ENCODE results near the gene CLCN2.

Gene CLCN2

GRCh38 chr3:184368116-184368515 lies 6.7 kb upstream of the CLCN2 start:
- Histone ChIP-seq H3K4me1 (ENCODE audit: insufficient read depth, low read length) (peaks cover 17% of the 10 kb centered on the region), H3K27me3 (ENCODE audit: insufficient read depth, low read length) (no peaks in the 10 kb centered on the region), H3K9me3 (ENCODE audit: insufficient read depth, low read depth, low read length) (no peaks in the 10 kb centered on the region), H3K9ac (ENCODE audit: low read depth, low read length) (no peak overlapping the region), H3K27ac (ENCODE audit: low read length) (no peak overlapping the region), H3K36me3 (ENCODE audit: insufficient read depth, low read depth, low read length) (peaks cover 47% of the 10 kb centered on the region), H3K4me3 (ENCODE audit: low read length) (no peak overlapping the region)

GRCh38 chr3:184366619-184367289 lies 5.3 kb upstream of the CLCN2 start:
- Histone ChIP-seq H3K9me3 (ENCODE audit: insufficient read depth, low read depth, low read length) (no peaks in the 10 kb centered on the region), H3K4me1 (ENCODE audit: insufficient read depth, low read length) (peaks cover 15% of the 10 kb centered on the region), H3K36me3 (ENCODE audit: insufficient read depth, low read depth, low read length) (peaks cover 47% of the 10 kb centered on the region), H3K27me3 (ENCODE audit: insufficient read depth, low read length) (no peaks in the 10 kb centered on the region), H3K9ac (ENCODE audit: low read depth, low read length) (no peak overlapping the region), H3K4me3 (ENCODE audit: low read length) (no peak overlapping the region), H3K27ac (ENCODE audit: low read length) (no peak overlapping the region)

GRCh38 chr3:184362668-184363546 lies 1.5 kb upstream of the CLCN2 start:
- Histone ChIP-seq H3K36me3 (ENCODE audit: insufficient read depth, low read depth, low read length) (peaks cover 36% of the 10 kb centered on the region), H3K9ac (ENCODE audit: low read depth, low read length) (peak overlapping the region; percentile 96), H3K9me3 (ENCODE audit: insufficient read depth, low read depth, low read length) (no peaks in the 10 kb centered on the region), H3K27me3 (ENCODE audit: insufficient read depth, low read length) (peaks cover 13% of the 10 kb centered on the region), H3K27ac (ENCODE audit: low read length) (peak overlapping the region; percentile 68), H3K4me3 (ENCODE audit: low read length) (peak overlapping the region; percentile 96), H3K4me1 (ENCODE audit: insufficient read depth, low read length) (peaks cover 13% of the 10 kb centered on the region)

- peaks cover 33% of the 10 kb centered on the region for H3K36me3 ChIP-seq (ENCODE audit: insufficient read depth, low read depth, low read length)
- peak overlapping the region; percentile 96 for H3K4me3 ChIP-seq (ENCODE audit: low read length)
- H3K27ac ChIP-seq (ENCODE audit: low read length): no peak overlapping the region
Measured at GRCh38 chr3:184361932-184362667, 695 bp upstream of the CLCN2 start.

GRCh38 chr3:184360929-184361531 lies 375 bp downstream of the CLCN2 start:
- Histone ChIP-seq H3K4me3 (ENCODE audit: low read length) (peak overlapping the region; percentile 96), H3K27me3 (ENCODE audit: insufficient read depth, low read length) (peaks cover 13% of the 10 kb centered on the region), H3K4me1 (ENCODE audit: insufficient read depth, low read length) (peaks cover 13% of the 10 kb centered on the region), H3K9me3 (ENCODE audit: insufficient read depth, low read depth, low read length) (no peaks in the 10 kb centered on the region), H3K27ac (ENCODE audit: low read length) (no peak overlapping the region), H3K36me3 (ENCODE audit: insufficient read depth, low read depth, low read length) (peaks cover 32% of the 10 kb centered on the region), H3K9ac (ENCODE audit: low read depth, low read length) (peak overlapping the region; percentile 51)

More at GRCh38 chr3:184361932-184362667, 695 bp upstream of the CLCN2 start:
- Histone ChIP-seq H3K4me1 (ENCODE audit: insufficient read depth, low read length) (peaks cover 13% of the 10 kb centered on the region), H3K9ac (ENCODE audit: low read depth, low read length) (peak overlapping the region; percentile 96; the same call in 1 of the 2 replicates), H3K27me3 (ENCODE audit: insufficient read depth, low read length) (peaks cover 13% of the 10 kb centered on the region), H3K9me3 (ENCODE audit: insufficient read depth, low read depth, low read length) (no peaks in the 10 kb centered on the region)

GRCh38 chr3:184360070-184360928 lies 1.1 kb downstream of the CLCN2 start:
- peaks cover 13% of the 10 kb centered on the region for H3K4me1 ChIP-seq (ENCODE audit: insufficient read depth, low read length)
- H3K27ac ChIP-seq (ENCODE audit: low read length): no peak overlapping the region
- H3K9ac ChIP-seq (ENCODE audit: low read depth, low read length): peak overlapping the region; percentile 51; the same call in 1 of the 2 replicates
- H3K36me3 ChIP-seq (ENCODE audit: insufficient read depth, low read depth, low read length): peaks cover 35% of the 10 kb centered on the region
- H3K4me3 ChIP-seq (ENCODE audit: low read length): peak overlapping the region; percentile 96
- H3K27me3 ChIP-seq (ENCODE audit: insufficient read depth, low read length): peaks cover 13% of the 10 kb centered on the region
- H3K9me3 ChIP-seq (ENCODE audit: insufficient read depth, low read depth, low read length): no peaks in the 10 kb centered on the region

- H3K9me3 ChIP-seq (ENCODE audit: insufficient read depth, low read depth, low read length): no peaks in the 10 kb centered on the region
- H3K4me3 ChIP-seq (ENCODE audit: low read length): no peak overlapping the region; the same call in 1 of the 2 replicates
- H3K4me1 ChIP-seq (ENCODE audit: insufficient read depth, low read length): peaks cover 13% of the 10 kb centered on the region
- peaks cover 13% of the 10 kb centered on the region for H3K27me3 ChIP-seq (ENCODE audit: insufficient read depth, low read length)
- no peak overlapping the region for H3K27ac ChIP-seq (ENCODE audit: low read length)
- H3K36me3 ChIP-seq (ENCODE audit: insufficient read depth, low read depth, low read length): peaks cover 35% of the 10 kb centered on the region
- H3K9ac ChIP-seq (ENCODE audit: low read depth, low read length): no peak overlapping the region
Measured at GRCh38 chr3:184359610-184360009, 1.8 kb downstream of the CLCN2 start.

- Histone ChIP-seq H3K9me3 (ENCODE audit: insufficient read depth, low read depth, low read length) (no peaks in the 10 kb centered on the region), H3K27ac (ENCODE audit: low read length) (no peak overlapping the region), H3K27me3 (ENCODE audit: insufficient read depth, low read length) (peaks cover 13% of the 10 kb centered on the region), H3K36me3 (ENCODE audit: insufficient read depth, low read depth, low read length) (peaks cover 38% of the 10 kb centered on the region), H3K4me1 (ENCODE audit: insufficient read depth, low read length) (peaks cover 10% of the 10 kb centered on the region), H3K9ac (ENCODE audit: low read depth, low read length) (no peak overlapping the region), H3K4me3 (ENCODE audit: low read length) (no peak overlapping the region)
Measured at GRCh38 chr3:184358921-184359350, 2.5 kb downstream of the CLCN2 start.

GRCh38 chr3:184358124-184358767 lies 3.2 kb downstream of the CLCN2 start:
- Histone ChIP-seq H3K36me3 (ENCODE audit: insufficient read depth, low read depth, low read length) (peaks cover 45% of the 10 kb centered on the region), H3K9me3 (ENCODE audit: insufficient read depth, low read depth, low read length) (no peaks in the 10 kb centered on the region), H3K4me3 (ENCODE audit: low read length) (no peak overlapping the region), H3K27ac (ENCODE audit: low read length) (no peak overlapping the region), H3K27me3 (ENCODE audit: insufficient read depth, low read length) (peaks cover 13% of the 10 kb centered on the region), H3K9ac (ENCODE audit: low read depth, low read length) (no peak overlapping the region), H3K4me1 (ENCODE audit: insufficient read depth, low read length) (peaks cover 9% of the 10 kb centered on the region)

All from iPS-20b (cell line).